Neural cell (in vitro differentiated cells): ENCODE data around the gene DCTN3. TPM values are rescaled to one million over a fixed set of nuclear protein-coding genes. Genes with fewer than 3 reads are reported as not detected.

Source experiments
- H2AFZ ChIP-seq: fragments of 200-600, 300-800 bp; sonication (generic), shearing (Covaris generic); 2 replicates; pipeline ENCODE4 v1.6.0; 2014; ENCODE audit warnings: low read depth, mild to moderate bottlenecking, antibody characterized with exemption, low read length, moderate library complexity
- H3F3A ChIP-seq: fragments of 200-600 bp; shearing (Covaris generic); 2 replicates; pipeline ENCODE4 v1.6.1; 2016; ENCODE audit warnings: mild to moderate bottlenecking, moderate library complexity, mixed read lengths, antibody characterized with exemption, low read length; ENCODE audit not compliant: insufficient read depth, poor library complexity, severe bottlenecking
- H3K27ac ChIP-seq: fragments of 200-600, 300-800 bp; sonication (generic), shearing (Covaris generic); 2 replicates; pipeline ENCODE4 v1.5.1; 2014; ENCODE audit warnings: mild to moderate bottlenecking, low read length, moderate library complexity
- H3K27me3 ChIP-seq: fragments of 300-800, 200-600 bp; sonication (generic), shearing (Covaris generic); 2 replicates; pipeline ENCODE4 v1.6.0; 2014; ENCODE audit warnings: mild to moderate bottlenecking, low read depth, low read length, moderate library complexity; ENCODE audit not compliant: insufficient read depth
- H3K36me3 ChIP-seq: fragments of 300-800, 200-600 bp; sonication (generic), shearing (Covaris generic); 2 replicates; pipeline ENCODE4 v1.5.1; 2014; ENCODE audit warnings: mild to moderate bottlenecking, antibody characterized with exemption, low read length, moderate library complexity; ENCODE audit not compliant: insufficient read depth
- H3K4me2 ChIP-seq: fragments of 300-800, 200-600 bp; sonication (generic), shearing (Covaris generic); 2 replicates; pipeline ENCODE4 v1.6.0; 2014; ENCODE audit warnings: mild to moderate bottlenecking, low read length
- H3K4me3 ChIP-seq: fragments of 300-800, 200-600 bp; sonication (generic), shearing (Covaris generic); 2 replicates; pipeline ENCODE4 v1.5.1; 2014; ENCODE audit warnings: mild to moderate bottlenecking, low read length, moderate library complexity
- H3K79me2 ChIP-seq: fragments of 200-600 bp; shearing (Covaris generic); replicated peaks from 2 replicates; pipeline ENCODE4 v1.6.0; 2014; ENCODE audit warnings: mild to moderate bottlenecking, low read length, moderate library complexity; ENCODE audit not compliant: insufficient read depth
- H3K9ac ChIP-seq: fragments of 300-800, 200-600 bp; sonication (generic), shearing (Covaris generic); 2 replicates; pipeline ENCODE4 v1.6.1; 2016; ENCODE audit warnings: mild to moderate bottlenecking, low read length, mixed read lengths
- H3K9me2 ChIP-seq: fragments of 200-600 bp; shearing (Covaris generic); 2 replicates; pipeline ENCODE4 v1.6.1; 2016; ENCODE audit warnings: mild to moderate bottlenecking, low read length, mixed read lengths; ENCODE audit not compliant: insufficient read depth
- H3K9me3 ChIP-seq: fragments of 200-600, 300-800 bp; sonication (generic), shearing (Covaris generic); 2 replicates; pipeline ENCODE4 v1.6.1; 2016; ENCODE audit warnings: mild to moderate bottlenecking, mixed run types, low read length, moderate library complexity, mixed read lengths
- H4K20me1 ChIP-seq: fragments of 200-600 bp; shearing (Covaris generic); 2 replicates; pipeline ENCODE4 v1.6.1; 2016; ENCODE audit warnings: mild to moderate bottlenecking, mixed run types; ENCODE audit not compliant: insufficient read depth
- EP300 ChIP-seq: fragments of 450-650 bp; conservative IDR thresholded peaks from 2 replicates; pipeline ENCODE4 v1.6.1; 2014; ENCODE audit warnings: antibody characterized with exemption, mild to moderate bottlenecking, moderate library complexity; ENCODE audit not compliant: poor library complexity, severe bottlenecking
- EZH2 ChIP-seq: fragments of 200-600, 300-800 bp; shearing (Covaris generic), sonication (generic); IDR thresholded peaks from 2 replicates; pipeline ENCODE4 v1.6.1; 2014; ENCODE audit warnings: antibody characterized with exemption, low read length, borderline replicate concordance, mild to moderate bottlenecking; ENCODE audit not compliant: insufficient read depth, poor library complexity, severe bottlenecking
- MXI1 ChIP-seq: fragments of 450-650 bp; conservative IDR thresholded peaks from 2 replicates; pipeline ENCODE4 v1.6.1; 2014; ENCODE audit warnings: antibody characterized with exemption, mild to moderate bottlenecking; ENCODE audit not compliant: poor library complexity, severe bottlenecking
- POLR2AphosphoS5 ChIP-seq: IDR thresholded peaks from 2 replicates; pipeline ENCODE4 v1.6.1; 2012
- RAD21 ChIP-seq: fragments of 450-650 bp; conservative IDR thresholded peaks from 2 replicates; pipeline ENCODE4 v1.6.1; 2014; ENCODE audit warnings: antibody characterized with exemption, mild to moderate bottlenecking, moderate library complexity
- REST ChIP-seq: IDR thresholded peaks from 2 replicates; pipeline ENCODE4 v1.6.1; 2012; ENCODE audit warnings: borderline replicate concordance
- TAF1 ChIP-seq: IDR thresholded peaks from 2 replicates; pipeline ENCODE4 v1.6.1; 2012; ENCODE audit warnings: low read depth
- polyA plus RNA-seq: library from polyadenylated mRNA; depleted of rRNA; stranded (reverse); fragments of >200 nt; gene quantifications from 2 replicates; pipeline ENCODE4 v1.2.3, GENCODE V29; 2014
- TF ChIP-seq, protein P1 (sequence below): fragments of 450-650 bp; IDR thresholded peaks from 2 replicates; pipeline ENCODE4 v1.5.1; 2014; ENCODE audit warnings: antibody characterized with exemption, mild to moderate bottlenecking, moderate library complexity; ENCODE audit not compliant: poor library complexity, severe bottlenecking

The DCTN3 gene
- polyA plus RNA-seq, 1 donor from 2014 or later, result 380 TPM

DNA sequence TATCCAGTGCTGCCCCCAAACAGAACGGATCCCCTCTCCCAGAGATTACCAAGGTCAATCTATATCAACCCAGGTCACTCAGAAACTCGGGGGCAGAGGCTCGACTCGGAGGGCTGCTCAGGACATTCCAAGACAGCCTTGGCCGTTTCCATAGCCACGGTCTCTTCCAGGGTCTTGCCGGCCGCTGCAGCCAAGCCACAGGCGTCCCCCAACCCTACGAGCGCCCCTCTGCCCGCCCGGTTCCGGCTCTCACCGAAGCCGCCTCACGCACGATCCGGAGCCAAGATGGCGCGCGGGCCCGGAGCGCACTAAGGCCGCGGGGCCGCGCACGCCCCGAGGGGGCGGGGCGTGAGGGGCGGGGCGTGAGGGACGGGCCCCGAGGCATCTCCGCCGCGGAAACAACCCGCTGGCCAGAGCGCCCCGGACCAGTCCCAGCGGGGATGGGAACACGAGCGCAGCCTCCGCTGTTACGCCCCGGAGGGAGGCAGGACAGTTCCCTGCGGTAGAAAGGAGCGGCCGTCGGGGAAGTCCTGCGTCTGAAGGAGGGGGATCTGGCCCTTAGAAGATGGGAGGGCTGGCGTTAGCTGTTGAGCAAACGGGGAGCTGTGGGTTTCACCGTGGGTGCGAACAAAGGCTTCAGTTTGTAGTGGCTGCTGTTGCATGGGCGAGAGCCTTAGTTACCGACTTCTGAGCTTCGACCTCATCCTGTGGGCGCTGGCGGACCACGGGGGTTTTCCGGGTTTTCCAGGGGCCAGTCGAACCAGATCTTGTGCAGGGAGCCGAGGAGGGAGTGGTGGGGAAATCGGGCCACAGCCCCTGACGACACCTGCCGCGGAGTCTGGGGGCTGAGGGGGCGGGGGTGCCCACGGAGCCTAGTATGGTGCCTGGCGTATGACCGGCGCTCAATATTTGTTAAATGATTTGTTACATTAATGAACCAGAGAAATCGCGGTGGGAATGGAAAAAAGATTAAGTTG, 8.2 kb downstream of the DCTN3 start, which contains the start of gene RPP25L:
TSS of gene RPP25L (minus strand) at position 287 of the 977 bp plus-strand sequence. CDS start 801 bp downstream, outside the sequence.
- Histone ChIP-seq H3K9me2 (no peaks in the 10 kb centered on the region), H2AFZ (peak within 1 kb of the TSS; percentile 88), H3K36me3 (no peaks in the 10 kb centered on the region), H3K27ac (peak within 1 kb of the TSS; percentile 71), H4K20me1 (no peaks in the 10 kb centered on the region), H3K9me3 (no peaks in the 10 kb centered on the region), H3K27me3 (no peaks in the 10 kb centered on the region), H3K4me3 (peak within 1 kb of the TSS; percentile 86), H3F3A (no peaks in the 10 kb centered on the region), H3K9ac (peak within 1 kb of the TSS; percentile 85), H3K4me2 (peak within 1 kb of the TSS; percentile 69), H3K79me2 (no peaks in the 10 kb centered on the region)
- TF ChIP-seq MXI1 (peak; percentile 62), TAF1 (peak; percentile 73), POLR2AphosphoS5 (peak; percentile 92), EP300 (no peak), REST (peak; percentile 78)

- H3F3A ChIP-seq, result no peaks in the 10 kb centered on the region
- peak overlapping the region; percentile 86 for H3K4me3 ChIP-seq
- no peaks in the 10 kb centered on the region for H3K9me2 ChIP-seq
- peak overlapping the region; percentile 71 for H3K27ac ChIP-seq
- no peak for TF ChIP-seq EZH2
- no peak for TF ChIP-seq MXI1
- no peak for TF ChIP-seq POLR2AphosphoS5
- TF ChIP-seq TAF1, result no peak
- TF ChIP-seq, protein P1, sequence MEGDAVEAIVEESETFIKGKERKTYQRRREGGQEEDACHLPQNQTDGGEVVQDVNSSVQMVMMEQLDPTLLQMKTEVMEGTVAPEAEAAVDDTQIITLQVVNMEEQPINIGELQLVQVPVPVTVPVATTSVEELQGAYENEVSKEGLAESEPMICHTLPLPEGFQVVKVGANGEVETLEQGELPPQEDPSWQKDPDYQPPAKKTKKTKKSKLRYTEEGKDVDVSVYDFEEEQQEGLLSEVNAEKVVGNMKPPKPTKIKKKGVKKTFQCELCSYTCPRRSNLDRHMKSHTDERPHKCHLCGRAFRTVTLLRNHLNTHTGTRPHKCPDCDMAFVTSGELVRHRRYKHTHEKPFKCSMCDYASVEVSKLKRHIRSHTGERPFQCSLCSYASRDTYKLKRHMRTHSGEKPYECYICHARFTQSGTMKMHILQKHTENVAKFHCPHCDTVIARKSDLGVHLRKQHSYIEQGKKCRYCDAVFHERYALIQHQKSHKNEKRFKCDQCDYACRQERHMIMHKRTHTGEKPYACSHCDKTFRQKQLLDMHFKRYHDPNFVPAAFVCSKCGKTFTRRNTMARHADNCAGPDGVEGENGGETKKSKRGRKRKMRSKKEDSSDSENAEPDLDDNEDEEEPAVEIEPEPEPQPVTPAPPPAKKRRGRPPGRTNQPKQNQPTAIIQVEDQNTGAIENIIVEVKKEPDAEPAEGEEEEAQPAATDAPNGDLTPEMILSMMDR, result no peak
- TF ChIP-seq EP300, result no peak
- no peak for TF ChIP-seq RAD21
- no peak for TF ChIP-seq REST
- no peaks in the 10 kb centered on the region for H3K9me3 ChIP-seq
- peak overlapping the region; percentile 69 for H3K4me2 ChIP-seq
- no peaks in the 10 kb centered on the region for H3K36me3 ChIP-seq
- peak overlapping the region; percentile 88 for H2AFZ ChIP-seq
- H3K79me2 ChIP-seq, result no peaks in the 10 kb centered on the region
- no peaks in the 10 kb centered on the region for H3K27me3 ChIP-seq
- H4K20me1 ChIP-seq, result no peaks in the 10 kb centered on the region
- H3K9ac ChIP-seq, result peak overlapping the region; percentile 85
These were observed 9.0 kb downstream of the DCTN3 start for GRCh38 chr9:34611251-34611810.
